PFSK-1 (cell line): ENCODE measurements around the gene SWAP70.

Source experiments
- FOXP2 ChIP-seq: optimal IDR thresholded peaks from 2 replicates; pipeline ENCODE3; 2011; ENCODE audit warnings: borderline replicate concordance, control low read depth, inconsistent platforms; ENCODE audit not compliant: insufficient read depth; ENCODE audit errors: extremely low read length, extremely low read depth
- POLR2AphosphoS5 ChIP-seq: IDR thresholded peaks from 2 replicates; pipeline ENCODE4 v1.6.1; 2012; ENCODE audit warnings: low read depth, mild to moderate bottlenecking, control low read depth, low read length, moderate library complexity
- SIN3A ChIP-seq: IDR thresholded peaks from 2 replicates; pipeline ENCODE4 v1.6.1; 2012; ENCODE audit warnings: mild to moderate bottlenecking, low read length, moderate library complexity, borderline replicate concordance; ENCODE audit not compliant: insufficient read depth
- TAF1 ChIP-seq: IDR thresholded peaks from 2 replicates; pipeline ENCODE4 v1.6.1; 2012; ENCODE audit warnings: low read length, control low read depth, borderline replicate concordance; ENCODE audit not compliant: insufficient read depth
- TF ChIP-seq, protein P1 (sequence below), 2 experiments: IDR thresholded peaks; 2 replicates each; pipeline versions ENCODE4 v1.6.1 to v1.8.0; 2011 to 2012; ENCODE audit warnings: low read depth in 2 of 2, low read length in 2 of 2, control low read depth in 1 of 2, inconsistent platforms in 1 of 2, mild to moderate bottlenecking in 1 of 2, moderate library complexity in 1 of 2; ENCODE audit not compliant: insufficient read depth in 1 of 2

SWAP70 gene

DNA sequence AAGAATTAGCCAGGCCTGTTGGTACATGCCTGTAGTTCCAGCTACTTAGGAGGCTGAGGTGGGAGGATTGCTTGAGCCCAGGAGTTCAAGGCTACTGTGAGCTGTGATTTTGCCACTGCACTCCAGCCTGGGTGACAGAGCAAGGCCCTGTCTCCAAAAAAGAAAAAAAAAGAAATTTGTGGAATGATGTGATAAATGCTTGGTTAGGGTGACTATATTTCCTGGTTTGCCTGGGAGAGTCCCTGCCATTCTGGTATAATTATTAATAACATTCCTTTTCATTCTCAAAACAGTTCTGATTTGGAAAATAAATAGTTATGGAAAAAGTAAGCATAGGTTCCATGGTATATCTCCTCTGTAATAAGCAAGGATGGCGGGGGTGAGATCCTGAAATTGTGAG, 74.8 kb downstream of the SWAP70 start:
- TF ChIP-seq SIN3A: no peak
- TF ChIP-seq FOXP2: no peak
- no peak for TF ChIP-seq TAF1
- TF ChIP-seq POLR2AphosphoS5: no peak
- TF ChIP-seq, protein P1, sequence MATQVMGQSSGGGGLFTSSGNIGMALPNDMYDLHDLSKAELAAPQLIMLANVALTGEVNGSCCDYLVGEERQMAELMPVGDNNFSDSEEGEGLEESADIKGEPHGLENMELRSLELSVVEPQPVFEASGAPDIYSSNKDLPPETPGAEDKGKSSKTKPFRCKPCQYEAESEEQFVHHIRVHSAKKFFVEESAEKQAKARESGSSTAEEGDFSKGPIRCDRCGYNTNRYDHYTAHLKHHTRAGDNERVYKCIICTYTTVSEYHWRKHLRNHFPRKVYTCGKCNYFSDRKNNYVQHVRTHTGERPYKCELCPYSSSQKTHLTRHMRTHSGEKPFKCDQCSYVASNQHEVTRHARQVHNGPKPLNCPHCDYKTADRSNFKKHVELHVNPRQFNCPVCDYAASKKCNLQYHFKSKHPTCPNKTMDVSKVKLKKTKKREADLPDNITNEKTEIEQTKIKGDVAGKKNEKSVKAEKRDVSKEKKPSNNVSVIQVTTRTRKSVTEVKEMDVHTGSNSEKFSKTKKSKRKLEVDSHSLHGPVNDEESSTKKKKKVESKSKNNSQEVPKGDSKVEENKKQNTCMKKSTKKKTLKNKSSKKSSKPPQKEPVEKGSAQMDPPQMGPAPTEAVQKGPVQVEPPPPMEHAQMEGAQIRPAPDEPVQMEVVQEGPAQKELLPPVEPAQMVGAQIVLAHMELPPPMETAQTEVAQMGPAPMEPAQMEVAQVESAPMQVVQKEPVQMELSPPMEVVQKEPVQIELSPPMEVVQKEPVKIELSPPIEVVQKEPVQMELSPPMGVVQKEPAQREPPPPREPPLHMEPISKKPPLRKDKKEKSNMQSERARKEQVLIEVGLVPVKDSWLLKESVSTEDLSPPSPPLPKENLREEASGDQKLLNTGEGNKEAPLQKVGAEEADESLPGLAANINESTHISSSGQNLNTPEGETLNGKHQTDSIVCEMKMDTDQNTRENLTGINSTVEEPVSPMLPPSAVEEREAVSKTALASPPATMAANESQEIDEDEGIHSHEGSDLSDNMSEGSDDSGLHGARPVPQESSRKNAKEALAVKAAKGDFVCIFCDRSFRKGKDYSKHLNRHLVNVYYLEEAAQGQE (IDR thresholded peaks at IDR 0.05; ENCODE audit: insufficient read depth in 1 of 2, low read depth in 2 of 2, low read length in 2 of 2): no peak

DNA sequence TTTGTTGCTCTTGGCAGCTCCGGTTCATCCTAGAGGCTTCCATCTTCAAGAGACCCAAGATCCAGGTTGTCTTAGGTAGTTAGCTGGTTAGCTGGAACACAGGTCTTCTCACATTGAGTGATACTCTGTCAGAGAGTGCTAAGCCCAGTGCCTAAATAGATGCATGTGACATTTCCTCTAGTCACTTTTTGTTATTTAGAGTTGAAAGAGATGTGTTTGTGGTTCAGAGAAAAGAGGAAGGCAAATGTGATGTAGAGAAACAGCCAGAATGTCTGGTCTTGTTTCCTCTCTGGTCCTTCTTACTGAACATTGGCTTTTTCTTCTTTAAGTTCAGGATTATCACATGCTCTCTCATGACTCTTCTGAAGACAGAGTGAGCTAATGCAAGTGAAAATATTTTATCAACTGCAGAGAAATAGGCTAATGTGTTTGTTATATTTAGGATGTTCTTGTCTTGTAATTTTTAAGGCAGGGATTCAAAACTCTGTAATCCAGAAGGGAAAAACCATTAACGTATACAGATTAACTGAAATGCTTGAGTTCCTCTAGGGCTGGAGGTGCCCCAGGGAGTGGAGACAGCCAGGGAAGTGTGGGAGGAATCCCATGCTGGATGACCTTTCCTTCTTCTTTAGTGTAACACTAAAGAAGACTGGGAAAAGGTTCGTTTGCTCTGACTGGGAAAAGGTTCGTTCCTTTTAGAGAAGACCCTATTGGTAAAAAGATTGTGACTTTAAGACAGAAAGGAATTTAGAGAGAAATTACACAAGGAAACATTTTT, 75.4 kb downstream of the SWAP70 start:
- TF ChIP-seq FOXP2 (no peak), SIN3A (no peak), POLR2AphosphoS5 (no peak), TAF1 (no peak)

DNA sequence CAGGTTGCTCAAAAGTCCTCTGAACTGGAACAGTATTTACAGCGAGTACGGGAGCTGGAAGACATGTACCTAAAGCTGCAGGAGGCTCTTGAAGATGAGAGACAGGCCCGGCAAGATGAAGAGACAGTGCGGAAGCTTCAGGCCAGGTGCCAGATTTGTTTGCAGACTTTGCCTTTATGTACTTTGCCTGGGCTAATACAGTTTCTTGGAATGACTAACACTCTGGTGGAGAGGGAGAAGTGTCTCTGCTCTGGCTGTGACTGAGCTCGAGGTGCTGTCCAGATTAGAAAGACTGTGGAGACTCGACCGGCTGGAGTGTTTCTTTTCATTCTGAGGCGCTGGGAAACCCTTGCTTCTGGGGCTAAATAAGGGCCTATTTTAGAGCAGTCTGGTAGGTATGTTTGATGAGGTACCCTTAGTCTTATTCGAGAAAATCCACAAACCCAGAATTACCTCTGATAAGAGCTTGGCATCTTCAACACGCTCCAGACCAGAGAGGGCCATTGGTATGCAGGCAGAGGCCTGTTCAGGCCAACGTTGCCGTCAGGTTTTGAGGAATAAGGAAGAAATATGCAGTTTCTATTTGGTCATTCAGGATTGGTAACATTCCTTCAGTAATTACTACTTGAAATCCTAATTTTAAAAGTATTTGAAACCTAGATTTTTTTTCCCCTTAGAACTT, 76.5 kb downstream of the SWAP70 start:
- TF ChIP-seq TAF1: no peak
- no peak for TF ChIP-seq FOXP2
- no peak for TF ChIP-seq SIN3A
- no peak for TF ChIP-seq POLR2AphosphoS5
- TF ChIP-seq, protein P1 (IDR thresholded peaks at IDR 0.05; ENCODE audit: insufficient read depth in 1 of 2, low read depth in 2 of 2, low read length in 2 of 2): no peak

DNA sequence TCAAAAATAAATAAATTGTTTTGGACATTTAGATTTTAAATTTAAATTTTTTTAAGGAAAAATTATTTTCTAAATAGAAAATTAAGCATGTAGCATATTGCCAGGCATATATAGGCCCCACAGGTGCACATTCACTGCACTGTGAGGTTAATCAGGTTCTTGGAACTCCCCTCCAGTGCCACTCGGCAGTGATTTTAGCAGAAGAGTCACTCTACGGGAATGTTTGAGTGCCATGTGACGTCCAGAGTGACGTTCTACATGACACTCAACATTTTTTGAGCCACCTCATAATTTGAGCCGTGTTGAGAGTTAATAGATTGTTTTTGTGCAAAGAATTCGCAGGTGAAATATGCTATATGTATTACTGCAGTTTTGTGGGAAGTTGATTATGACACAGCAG, 77.4 kb downstream of the SWAP70 start:
- TF ChIP-seq, protein P1 (IDR thresholded peaks at IDR 0.05; ENCODE audit: insufficient read depth in 1 of 2, low read depth in 2 of 2, low read length in 2 of 2): no peak
- no peak for TF ChIP-seq SIN3A
- no peak for TF ChIP-seq TAF1
- TF ChIP-seq FOXP2: no peak
- TF ChIP-seq POLR2AphosphoS5: no peak

DNA sequence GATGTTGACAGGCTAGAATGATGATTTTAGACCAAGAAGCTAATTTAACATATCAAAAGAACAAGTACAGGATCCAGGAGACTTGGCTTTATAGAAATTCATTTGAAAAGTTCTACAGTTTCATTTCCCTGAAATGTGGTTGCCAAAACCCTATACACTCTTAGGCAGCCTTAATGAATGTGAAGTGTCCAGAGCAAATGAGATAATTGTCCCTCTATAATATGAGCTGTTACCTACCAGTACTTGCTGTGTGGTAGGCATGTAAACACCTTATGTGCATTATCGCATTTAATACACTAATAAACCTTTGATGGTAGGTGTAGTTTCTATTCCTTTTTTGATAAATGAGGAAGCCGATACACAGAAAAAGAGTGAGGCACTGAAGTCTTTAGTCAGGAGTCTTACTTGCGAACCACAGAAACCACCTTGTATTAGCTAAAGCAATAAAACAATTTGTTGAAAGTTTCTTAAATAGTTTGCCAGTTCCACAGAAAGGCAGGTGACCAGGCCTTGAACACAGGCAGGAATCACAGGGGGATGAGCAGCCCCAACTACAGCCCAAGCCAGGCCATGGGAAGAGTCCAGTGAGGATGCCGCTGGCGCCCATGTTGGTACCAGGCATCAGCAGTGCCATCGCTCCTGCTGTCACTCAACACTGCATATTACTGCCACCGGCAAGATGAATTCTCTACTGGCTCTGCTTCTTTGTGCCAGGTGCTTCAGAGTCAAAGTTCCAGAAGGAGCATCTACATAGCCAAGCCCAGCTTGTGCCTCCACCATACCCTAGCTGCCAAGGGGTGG, 81.7 kb downstream of the SWAP70 start:
- TF ChIP-seq, protein P1 (IDR thresholded peaks at IDR 0.05; ENCODE audit: insufficient read depth in 1 of 2, low read depth in 2 of 2, low read length in 2 of 2): no peak
- no peak for TF ChIP-seq POLR2AphosphoS5
- TF ChIP-seq TAF1: no peak
- TF ChIP-seq SIN3A: no peak
- no peak for TF ChIP-seq FOXP2
